ENCODE results near the gene GNAZ.
"Not testable (repeated sequence)": the region's sequence is repeated elsewhere in the genome, so short reads cannot be mapped to it uniquely, and the experiment has no call there.

Gene GNAZ

DNA sequence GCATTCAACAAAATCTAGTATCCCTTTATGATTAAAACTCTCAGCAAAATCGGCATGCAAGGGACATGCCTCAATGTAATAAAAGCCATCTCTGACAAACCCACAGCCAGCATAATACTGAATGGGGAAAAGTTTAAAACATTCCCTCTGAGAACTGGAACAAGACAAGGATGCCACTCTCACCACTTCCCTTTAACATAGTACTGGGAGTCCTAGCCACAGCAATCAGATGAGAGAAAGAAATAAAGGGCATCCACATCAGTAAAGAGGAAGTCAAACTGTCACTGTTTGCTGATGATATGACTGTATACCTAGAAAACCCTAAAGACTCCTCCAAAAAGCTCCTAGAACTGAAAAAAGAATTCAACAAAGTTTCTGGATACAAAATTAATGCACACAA is 19.8 kb upstream of the GNAZ start:
- not testable (repeated sequence) for H3K4me3 ChIP-seq (ENCODE audit: low read depth, low read length); H3K9me3 ChIP-seq (ENCODE audit: control insufficient read depth, insufficient read depth, low read length); H3K36me3 ChIP-seq (ENCODE audit: control insufficient read depth, insufficient read depth, low read length); H3K9ac ChIP-seq (ENCODE audit: low read depth, low read length); H3K27me3 ChIP-seq (ENCODE audit: control insufficient read depth, insufficient read depth, low read length); H3K4me1 ChIP-seq (ENCODE audit: control insufficient read depth, insufficient read depth, low read length)

DNA sequence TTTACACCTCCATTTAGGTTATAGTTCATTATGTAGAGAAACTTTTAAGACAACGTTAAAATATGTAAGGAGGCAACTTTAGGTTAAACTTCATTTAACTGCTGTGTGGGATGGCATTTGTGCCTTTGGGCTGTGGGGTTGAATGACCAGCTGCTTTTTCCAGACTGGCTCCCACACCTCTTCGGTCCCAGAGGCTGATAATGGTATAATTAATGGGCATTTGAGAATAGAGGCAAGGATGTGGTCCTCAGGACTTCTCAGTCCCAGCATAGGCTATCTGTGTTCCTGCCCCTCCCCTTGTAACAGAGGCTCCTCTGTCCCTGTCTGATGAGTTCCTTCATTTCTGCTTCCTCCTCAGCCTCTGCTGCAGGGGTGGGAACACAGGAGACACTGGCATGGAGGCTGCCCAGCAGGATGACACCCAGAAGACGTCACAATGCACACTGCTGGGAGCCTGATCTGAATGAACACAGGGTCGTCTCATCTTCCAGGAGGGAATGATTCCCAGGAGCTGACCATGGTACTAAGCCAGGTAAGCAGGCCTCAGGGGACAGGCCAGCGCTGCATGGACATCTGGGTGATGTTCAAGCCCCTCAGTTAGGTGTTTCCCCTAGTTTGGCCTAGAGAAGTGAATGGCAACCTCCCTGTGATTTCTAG is 17.1 kb upstream of the GNAZ start:
- H3K27me3 ChIP-seq (ENCODE audit: control insufficient read depth, insufficient read depth, low read length), result no peaks in the 10 kb centered on the region
- no peak overlapping the region for H3K4me3 ChIP-seq (ENCODE audit: low read depth, low read length)
- no peaks in the 10 kb centered on the region for H3K36me3 ChIP-seq (ENCODE audit: control insufficient read depth, insufficient read depth, low read length)
- no peaks in the 10 kb centered on the region for H3K9me3 ChIP-seq (ENCODE audit: control insufficient read depth, insufficient read depth, low read length)
- H3K9ac ChIP-seq (ENCODE audit: low read depth, low read length), result no peak overlapping the region
- H3K4me1 ChIP-seq (ENCODE audit: control insufficient read depth, insufficient read depth, low read length), result no peaks in the 10 kb centered on the region

GRCh38 chr22:23053912-23054530 is 16.3 kb upstream of the GNAZ start:
- Histone ChIP-seq H3K4me3 (ENCODE audit: low read depth, low read length) (no peak overlapping the region), H3K27me3 (ENCODE audit: control insufficient read depth, insufficient read depth, low read length) (no peaks in the 10 kb centered on the region), H3K4me1 (ENCODE audit: control insufficient read depth, insufficient read depth, low read length) (no peaks in the 10 kb centered on the region)

GRCh38 chr22:23054531-23055257 is 15.6 kb upstream of the GNAZ start:
- Histone ChIP-seq H3K9ac (ENCODE audit: low read depth, low read length) (no peak overlapping the region), H3K9me3 (ENCODE audit: control insufficient read depth, insufficient read depth, low read length) (no peaks in the 10 kb centered on the region), H3K4me1 (ENCODE audit: control insufficient read depth, insufficient read depth, low read length) (no peaks in the 10 kb centered on the region), H3K27me3 (ENCODE audit: control insufficient read depth, insufficient read depth, low read length) (no peaks in the 10 kb centered on the region), H3K36me3 (ENCODE audit: control insufficient read depth, insufficient read depth, low read length) (no peaks in the 10 kb centered on the region), H3K4me3 (ENCODE audit: low read depth, low read length) (no peak overlapping the region)

More at GRCh38 chr22:23053912-23054530, 16.3 kb upstream of the GNAZ start:
- no peaks in the 10 kb centered on the region for H3K36me3 ChIP-seq (ENCODE audit: control insufficient read depth, insufficient read depth, low read length)
- H3K9me3 ChIP-seq (ENCODE audit: control insufficient read depth, insufficient read depth, low read length), result no peaks in the 10 kb centered on the region
- no peak overlapping the region for H3K9ac ChIP-seq (ENCODE audit: low read depth, low read length)

DNA sequence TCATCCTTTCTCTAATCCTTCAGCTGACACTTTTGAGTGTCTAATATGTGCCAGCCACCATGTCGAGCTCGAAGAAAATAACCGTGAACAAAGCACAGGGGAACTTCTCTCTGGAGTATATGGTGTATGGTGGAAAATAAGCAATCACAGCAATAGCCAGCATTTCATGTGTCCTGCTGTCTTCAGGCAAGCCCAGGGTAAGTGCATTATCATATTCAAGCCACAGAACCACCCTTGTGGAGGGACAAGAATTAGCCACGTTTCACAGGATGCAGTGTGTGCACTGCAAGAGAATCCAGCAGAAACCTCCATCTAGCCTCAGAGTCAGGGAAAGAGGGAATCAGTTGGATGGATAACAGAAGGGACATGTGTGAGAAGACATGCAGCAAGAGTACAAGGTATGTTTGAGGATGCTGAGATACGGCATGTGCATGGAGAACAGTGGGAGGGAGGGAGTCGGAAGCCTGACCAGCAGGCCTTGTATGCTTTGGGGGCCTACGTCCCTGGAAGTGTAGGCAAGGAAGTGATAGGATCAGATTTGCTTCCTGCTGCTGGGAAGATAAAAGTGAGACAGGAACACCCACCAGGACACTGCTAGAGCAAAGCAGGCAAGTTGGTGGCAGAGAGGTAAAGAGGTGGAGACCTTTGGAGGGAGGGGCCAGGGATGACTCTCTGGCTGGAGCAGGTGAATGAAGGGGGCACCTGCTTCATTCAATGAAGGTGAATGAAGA is 14.7 kb upstream of the GNAZ start:
- Histone ChIP-seq H3K9me3 (ENCODE audit: control insufficient read depth, insufficient read depth, low read length) (no peaks in the 10 kb centered on the region), H3K36me3 (ENCODE audit: control insufficient read depth, insufficient read depth, low read length) (no peaks in the 10 kb centered on the region), H3K27me3 (ENCODE audit: control insufficient read depth, insufficient read depth, low read length) (no peaks in the 10 kb centered on the region), H3K4me1 (ENCODE audit: control insufficient read depth, insufficient read depth, low read length) (no peaks in the 10 kb centered on the region), H3K4me3 (ENCODE audit: low read depth, low read length) (no peak overlapping the region), H3K9ac (ENCODE audit: low read depth, low read length) (no peak overlapping the region)

DNA sequence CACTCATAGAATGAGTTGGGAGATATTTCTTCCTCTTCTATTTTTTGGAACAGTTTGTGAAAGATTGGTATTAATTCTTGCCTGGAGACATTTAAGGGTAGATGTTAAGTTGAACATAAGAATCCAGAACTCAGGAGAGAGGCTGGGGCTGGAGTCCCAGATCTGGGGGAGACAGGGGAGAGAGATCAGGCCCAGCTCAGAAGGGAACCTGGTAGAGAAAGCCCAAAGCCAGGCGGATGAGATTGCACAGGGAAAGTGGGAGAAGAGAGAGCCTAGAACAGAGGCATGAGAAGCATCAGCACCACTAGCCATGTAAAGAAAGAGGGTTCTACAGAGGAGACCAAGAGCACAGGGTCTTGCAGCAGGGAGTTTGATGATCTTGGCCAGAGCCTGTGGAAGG is 13.0 kb upstream of the GNAZ start:
- Histone ChIP-seq H3K4me3 (ENCODE audit: low read depth, low read length) (no peak overlapping the region), H3K4me1 (ENCODE audit: control insufficient read depth, insufficient read depth, low read length) (no peaks in the 10 kb centered on the region), H3K36me3 (ENCODE audit: control insufficient read depth, insufficient read depth, low read length) (no peaks in the 10 kb centered on the region), H3K27me3 (ENCODE audit: control insufficient read depth, insufficient read depth, low read length) (no peaks in the 10 kb centered on the region), H3K9me3 (ENCODE audit: control insufficient read depth, insufficient read depth, low read length) (no peaks in the 10 kb centered on the region), H3K9ac (ENCODE audit: low read depth, low read length) (no peak overlapping the region)

DNA sequence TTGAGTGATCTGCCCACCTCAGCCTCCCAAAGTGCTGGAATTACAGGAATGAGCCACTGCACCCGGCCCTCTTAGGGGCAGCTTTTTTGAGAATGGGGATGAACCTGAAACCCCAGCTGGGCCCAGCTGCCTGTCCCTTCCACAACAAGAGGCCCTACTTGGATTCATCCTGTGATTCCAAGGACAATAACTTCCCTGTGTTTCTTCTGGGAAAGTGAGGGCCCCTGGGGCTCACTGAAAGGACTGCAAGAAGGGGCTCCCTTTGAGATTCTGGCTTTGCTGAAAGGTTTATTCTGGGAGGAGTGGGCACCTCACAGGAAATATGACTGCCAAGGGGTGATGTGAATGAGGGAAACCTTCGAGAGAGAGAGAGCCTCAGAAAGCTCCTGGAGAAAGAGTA is 12.3 kb upstream of the GNAZ start:
- H3K4me1 ChIP-seq (ENCODE audit: control insufficient read depth, insufficient read depth, low read length), result no peaks in the 10 kb centered on the region
- H3K9ac ChIP-seq (ENCODE audit: low read depth, low read length), result no peak overlapping the region
- no peaks in the 10 kb centered on the region for H3K36me3 ChIP-seq (ENCODE audit: control insufficient read depth, insufficient read depth, low read length)
- H3K4me3 ChIP-seq (ENCODE audit: low read depth, low read length), result no peak overlapping the region
- no peaks in the 10 kb centered on the region for H3K27me3 ChIP-seq (ENCODE audit: control insufficient read depth, insufficient read depth, low read length)
- H3K9me3 ChIP-seq (ENCODE audit: control insufficient read depth, insufficient read depth, low read length), result no peaks in the 10 kb centered on the region

- Histone ChIP-seq H3K9me3 (ENCODE audit: control insufficient read depth, insufficient read depth, low read length) (no peaks in the 10 kb centered on the region), H3K4me3 (ENCODE audit: low read depth, low read length) (no peak overlapping the region), H3K36me3 (ENCODE audit: control insufficient read depth, insufficient read depth, low read length) (no peaks in the 10 kb centered on the region), H3K4me1 (ENCODE audit: control insufficient read depth, insufficient read depth, low read length) (no peaks in the 10 kb centered on the region), H3K9ac (ENCODE audit: low read depth, low read length) (no peak overlapping the region), H3K27me3 (ENCODE audit: control insufficient read depth, insufficient read depth, low read length) (no peaks in the 10 kb centered on the region)
Observed at GRCh38 chr22:23058481-23059283, 11.6 kb upstream of the GNAZ start.

DNA sequence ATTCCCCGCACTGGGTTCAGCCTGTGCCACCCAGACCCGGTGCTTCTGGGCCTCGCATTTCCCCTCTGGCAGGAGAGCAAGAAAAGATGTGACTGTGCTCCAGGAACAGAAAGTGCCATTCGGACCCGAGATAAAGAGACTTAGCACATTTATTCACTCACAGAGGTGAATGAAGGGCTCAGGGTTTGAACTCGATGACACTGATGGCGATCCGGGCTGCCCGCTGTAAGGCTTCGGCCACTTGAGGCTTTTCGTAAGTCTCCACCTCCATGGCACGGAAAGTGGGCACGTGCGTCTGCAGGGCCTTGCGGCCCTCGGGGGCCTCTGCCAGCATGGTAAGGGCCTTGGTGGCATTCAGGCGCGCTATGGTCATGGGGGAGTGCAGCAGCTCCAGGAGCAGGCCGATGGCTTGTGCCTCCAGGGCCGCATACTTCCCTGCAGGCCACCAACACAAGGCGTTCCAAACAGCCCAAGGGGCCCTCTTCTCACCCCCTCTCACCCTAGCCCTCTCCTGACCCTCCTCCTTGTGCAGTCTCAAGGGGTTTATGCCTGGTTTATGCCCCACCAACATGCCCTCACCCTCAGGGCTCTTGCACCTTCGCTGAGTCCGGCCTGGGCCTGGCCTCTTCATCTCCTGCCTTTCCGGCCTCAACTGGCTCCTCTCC is 10.9 kb upstream of the GNAZ start:
- Histone ChIP-seq H3K9me3 (ENCODE audit: control insufficient read depth, insufficient read depth, low read length) (no peaks in the 10 kb centered on the region), H3K27me3 (ENCODE audit: control insufficient read depth, insufficient read depth, low read length) (no peaks in the 10 kb centered on the region), H3K4me3 (ENCODE audit: low read depth, low read length) (no peak overlapping the region), H3K4me1 (ENCODE audit: control insufficient read depth, insufficient read depth, low read length) (no peaks in the 10 kb centered on the region), H3K36me3 (ENCODE audit: control insufficient read depth, insufficient read depth, low read length) (no peaks in the 10 kb centered on the region), H3K9ac (ENCODE audit: low read depth, low read length) (no peak overlapping the region)

- Histone ChIP-seq H3K36me3 (ENCODE audit: control insufficient read depth, insufficient read depth, low read length) (no peaks in the 10 kb centered on the region), H3K9me3 (ENCODE audit: control insufficient read depth, insufficient read depth, low read length) (no peaks in the 10 kb centered on the region), H3K4me1 (ENCODE audit: control insufficient read depth, insufficient read depth, low read length) (no peaks in the 10 kb centered on the region), H3K27me3 (ENCODE audit: control insufficient read depth, insufficient read depth, low read length) (no peaks in the 10 kb centered on the region), H3K4me3 (ENCODE audit: low read depth, low read length) (no peak overlapping the region), H3K9ac (ENCODE audit: low read depth, low read length) (no peak overlapping the region)
Observed at GRCh38 chr22:23060612-23061400, 9.5 kb upstream of the GNAZ start.

Data from iPS-15b (cell line).